Measurements from ENCODE around the gene MTRF1L.
"Not testable (repeated sequence)": the region's sequence is repeated elsewhere in the genome, so short reads cannot be mapped to it uniquely, and the experiment has no call there.

MTRF1L gene

DNA sequence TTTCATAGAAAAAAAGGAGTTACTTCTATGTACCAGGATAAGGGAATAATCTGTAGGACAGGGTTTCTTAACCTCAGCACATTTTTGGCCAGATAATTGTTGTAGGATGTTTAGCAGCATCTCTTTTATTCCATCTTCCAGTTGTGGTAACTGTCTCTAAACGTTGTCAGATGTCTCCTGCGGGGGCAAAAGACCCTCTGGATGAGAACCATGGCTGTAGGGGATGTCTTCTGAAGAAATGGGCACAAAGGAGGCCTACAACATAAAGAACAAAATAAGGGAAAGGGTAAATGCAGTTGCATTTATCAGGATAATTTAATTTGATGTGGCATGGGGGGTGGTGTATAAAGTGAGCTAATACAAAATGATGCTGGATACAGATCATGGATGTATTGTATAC, 15.5 kb downstream of the MTRF1L start:
- TF ChIP-seq, protein P1, sequence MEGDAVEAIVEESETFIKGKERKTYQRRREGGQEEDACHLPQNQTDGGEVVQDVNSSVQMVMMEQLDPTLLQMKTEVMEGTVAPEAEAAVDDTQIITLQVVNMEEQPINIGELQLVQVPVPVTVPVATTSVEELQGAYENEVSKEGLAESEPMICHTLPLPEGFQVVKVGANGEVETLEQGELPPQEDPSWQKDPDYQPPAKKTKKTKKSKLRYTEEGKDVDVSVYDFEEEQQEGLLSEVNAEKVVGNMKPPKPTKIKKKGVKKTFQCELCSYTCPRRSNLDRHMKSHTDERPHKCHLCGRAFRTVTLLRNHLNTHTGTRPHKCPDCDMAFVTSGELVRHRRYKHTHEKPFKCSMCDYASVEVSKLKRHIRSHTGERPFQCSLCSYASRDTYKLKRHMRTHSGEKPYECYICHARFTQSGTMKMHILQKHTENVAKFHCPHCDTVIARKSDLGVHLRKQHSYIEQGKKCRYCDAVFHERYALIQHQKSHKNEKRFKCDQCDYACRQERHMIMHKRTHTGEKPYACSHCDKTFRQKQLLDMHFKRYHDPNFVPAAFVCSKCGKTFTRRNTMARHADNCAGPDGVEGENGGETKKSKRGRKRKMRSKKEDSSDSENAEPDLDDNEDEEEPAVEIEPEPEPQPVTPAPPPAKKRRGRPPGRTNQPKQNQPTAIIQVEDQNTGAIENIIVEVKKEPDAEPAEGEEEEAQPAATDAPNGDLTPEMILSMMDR (conservative IDR thresholded peaks at IDR 0.05; ENCODE audit: low read depth, low read length): no peak
- no peak for DNase-seq (ENCODE audit: low read depth)

DNA sequence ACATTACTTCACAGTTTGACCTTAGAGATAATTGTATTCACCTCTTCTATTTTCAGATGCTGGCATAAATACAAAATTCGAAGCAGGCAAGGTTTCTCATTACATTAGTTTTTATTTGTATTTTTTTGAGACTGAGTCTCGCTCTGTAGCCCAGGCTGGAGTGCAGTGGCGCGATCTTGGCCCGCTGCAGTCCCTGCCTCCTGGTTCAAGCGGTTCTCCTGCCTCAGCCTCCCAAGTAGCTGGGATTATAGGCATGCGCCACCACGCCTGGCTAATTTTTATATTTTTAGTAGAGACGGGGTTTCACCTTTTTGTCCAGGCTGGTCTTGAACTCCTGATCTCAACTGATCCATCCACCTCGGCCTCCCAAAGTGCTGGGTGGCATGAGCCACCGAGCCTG, 17.2 kb downstream of the MTRF1L start:
- not testable (repeated sequence) for DNase-seq (ENCODE audit: low read depth); H3K4me3 ChIP-seq (ENCODE audit: low read depth, low read length)

More for the DNA sequence above, 15.5 kb downstream of the MTRF1L start:
- no peak overlapping the region for H3K4me3 ChIP-seq (ENCODE audit: low read depth, low read length)

DNA sequence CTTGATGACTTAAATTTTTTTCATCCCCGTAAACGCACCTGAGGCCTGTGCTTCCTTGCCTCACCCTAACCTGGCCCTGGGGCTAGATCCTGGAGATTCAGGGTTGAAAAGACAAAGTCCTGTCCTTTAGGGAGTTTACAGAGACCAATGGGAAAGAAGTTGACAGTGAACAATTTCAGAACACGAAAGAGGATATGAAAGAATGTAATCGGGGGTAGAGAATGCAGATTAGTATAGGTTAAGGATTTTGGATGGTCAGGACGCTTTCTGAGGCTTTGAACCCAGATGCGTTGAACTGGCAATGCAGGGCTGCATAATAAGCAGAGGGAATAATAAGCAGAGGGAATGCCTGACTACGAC, 18.0 kb downstream of the MTRF1L start:
- H3K4me3 ChIP-seq (ENCODE audit: low read depth, low read length): peak overlapping the region; percentile 67
- TF ChIP-seq, protein P1 (conservative IDR thresholded peaks at IDR 0.05; ENCODE audit: low read depth, low read length): no peak

DNA sequence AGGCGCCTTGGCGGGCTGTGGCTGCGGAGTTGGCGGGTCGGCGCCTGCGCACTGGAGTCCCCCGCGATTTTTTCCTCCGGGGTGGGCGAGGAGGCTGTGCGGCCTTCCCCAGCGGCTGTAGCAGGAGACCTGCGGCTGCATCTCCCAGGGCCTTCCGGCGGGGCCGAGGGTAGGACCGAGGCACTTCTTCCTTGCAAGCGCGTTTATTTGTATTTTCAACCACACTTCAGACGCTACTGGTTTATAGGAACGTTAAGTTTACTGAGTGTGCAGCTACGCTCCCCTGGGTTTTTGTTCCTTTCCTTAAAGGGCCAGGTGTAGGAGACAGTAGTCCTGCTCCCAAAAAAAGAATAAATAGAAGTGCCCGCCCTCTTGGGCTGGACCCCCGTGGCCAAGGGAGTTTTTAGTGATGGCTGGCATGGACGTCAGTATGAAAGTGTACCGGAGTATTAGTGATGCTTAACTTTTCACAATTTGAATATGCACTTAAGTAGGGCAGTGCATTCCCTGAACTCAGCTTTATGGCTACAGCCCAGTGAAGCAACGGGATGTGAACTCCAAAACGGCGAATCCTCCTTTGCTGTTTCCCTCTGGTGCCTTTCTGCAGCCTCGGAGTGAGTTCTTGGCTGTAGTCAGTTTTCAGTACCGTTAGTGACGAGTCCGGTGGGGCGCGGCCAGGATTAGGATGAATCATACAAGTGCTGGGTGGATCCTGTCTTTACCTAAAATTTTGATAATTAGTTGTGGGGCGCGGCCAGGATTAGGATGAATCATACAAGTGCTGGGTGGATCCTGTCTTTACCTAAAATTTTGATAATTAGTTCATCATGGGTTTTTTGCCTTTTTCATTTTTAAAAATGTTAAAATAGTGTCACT, 18.6 kb downstream of the MTRF1L start:
- peak overlapping the region; percentile 67 for H3K4me3 ChIP-seq (ENCODE audit: low read depth, low read length)
- TF ChIP-seq, protein P1 (conservative IDR thresholded peaks at IDR 0.05; ENCODE audit: low read depth, low read length): no peak
- DNase-seq (ENCODE audit: low read depth): peak; percentile 83

More for the DNA sequence above, 18.0 kb downstream of the MTRF1L start:
- no peak for DNase-seq (ENCODE audit: low read depth)

DNA sequence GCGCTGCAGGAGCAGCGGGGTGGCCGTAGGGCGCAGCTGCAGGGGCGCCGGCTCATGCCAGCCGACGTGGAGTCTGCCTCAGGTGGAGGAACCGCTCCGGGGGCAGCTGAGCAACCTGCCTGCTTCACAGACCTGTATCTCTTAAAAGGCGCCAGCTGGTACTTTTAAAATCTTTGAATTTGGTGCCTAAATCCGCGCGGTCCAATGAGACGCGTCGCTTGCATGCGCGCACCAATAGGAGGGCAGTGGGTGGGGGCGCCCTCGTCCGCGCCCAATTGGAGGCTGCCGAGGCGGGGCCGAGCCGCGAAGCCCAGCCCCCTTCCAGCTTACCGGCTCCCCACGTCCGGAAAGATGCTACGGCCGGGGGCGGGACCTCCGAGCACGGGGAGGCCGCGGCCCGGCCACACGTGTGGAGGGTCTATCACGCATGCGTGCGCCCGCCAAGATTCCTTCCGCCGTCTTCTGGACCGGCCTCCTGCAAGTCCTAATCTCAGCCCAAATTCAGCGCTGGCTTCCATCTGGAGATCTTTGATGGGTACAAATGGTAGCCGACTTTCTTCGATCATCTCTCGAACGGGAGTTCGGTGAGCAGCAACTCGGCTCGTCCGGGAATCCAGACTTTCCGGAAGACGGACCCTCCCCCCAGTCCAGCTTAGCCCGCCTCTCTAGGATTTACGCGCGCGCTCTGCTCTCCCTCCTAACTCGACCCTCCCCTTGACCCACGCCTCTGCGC, 19.4 kb downstream of the MTRF1L start, which contains the start of gene FBXO5:
TSS of gene FBXO5 (minus strand) at position 138 of the 733 bp plus-strand sequence. CDS start at position 56, 82 bp downstream.
- TF ChIP-seq, protein P1 (conservative IDR thresholded peaks at IDR 0.05; ENCODE audit: low read depth, low read length): no peak
- H3K4me3 ChIP-seq (ENCODE audit: low read depth, low read length): peak within 1 kb of the TSS; percentile 83
- peak; percentile 99 for DNase-seq (ENCODE audit: low read depth)

DNA sequence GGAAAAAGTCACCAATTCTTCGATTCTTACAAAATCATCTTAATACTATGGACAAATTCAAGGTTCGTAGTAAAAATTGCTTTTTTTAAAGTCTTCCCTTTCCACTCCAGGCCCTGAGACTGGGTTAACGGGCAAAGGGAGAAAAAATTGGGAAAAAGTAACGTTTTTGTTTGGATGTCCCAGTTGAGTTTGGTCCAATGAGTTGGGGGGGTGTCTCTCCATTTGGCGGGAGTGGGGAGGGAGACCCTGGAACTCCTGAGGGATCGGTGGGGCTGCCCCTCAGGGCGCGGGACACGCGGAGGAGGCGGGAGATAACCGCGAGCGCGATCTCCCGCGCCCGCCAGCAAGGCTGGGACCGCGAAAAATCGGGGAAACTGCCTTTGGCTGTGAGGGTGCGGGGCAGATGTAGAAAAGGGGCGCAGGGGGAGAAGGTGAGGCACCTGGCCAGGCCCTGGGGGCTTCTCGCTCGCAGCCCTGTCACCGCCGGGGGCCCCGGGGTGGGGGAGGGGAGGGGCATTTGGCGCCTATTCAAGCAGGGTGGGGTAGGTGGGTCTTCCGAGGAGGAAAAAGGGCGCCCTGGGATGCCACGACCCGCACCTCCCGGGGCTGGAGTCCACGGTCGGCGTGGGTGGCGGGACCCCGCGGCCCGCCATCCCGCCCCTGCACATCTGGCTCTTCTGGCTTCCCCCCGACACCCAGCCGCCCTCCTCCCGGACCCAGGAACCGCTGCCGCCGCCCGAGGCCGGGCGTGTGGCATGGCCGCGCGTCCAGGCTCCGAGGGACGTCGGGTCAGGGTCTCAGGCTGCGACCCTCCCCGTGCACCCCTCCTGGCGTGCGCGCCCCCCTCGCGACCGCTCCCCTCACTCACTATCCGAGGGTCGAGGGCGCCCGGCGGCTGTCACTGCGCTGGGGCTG, 20.3 kb downstream of the MTRF1L start:
- peak overlapping the region; percentile 83 for H3K4me3 ChIP-seq (ENCODE audit: low read depth, low read length)
- no peak for DNase-seq (ENCODE audit: low read depth)

More for the DNA sequence above, 20.3 kb downstream of the MTRF1L start:
- TF ChIP-seq, protein P1 (conservative IDR thresholded peaks at IDR 0.05; ENCODE audit: low read depth, low read length): no peak

All from choroid plexus epithelial cell (primary cell).